Epithelial cell of esophagus (primary cell): ENCODE results near the gene ADGRL3.

Experiments
- DNase-seq: peaks from one replicate; pipeline ENCODE4 v3.0.0; 2010; ENCODE audit warnings: low read depth
- H3K4me3 ChIP-seq: 2 replicates; pipeline ENCODE4 v1.5.1; 2011; ENCODE audit warnings: mild to moderate bottlenecking, low read length, control low read depth
- CTCF ChIP-seq: IDR thresholded peaks from 2 replicates; pipeline ENCODE4 v1.5.1; 2011; ENCODE audit warnings: low read depth, mild to moderate bottlenecking, low read length, control low read depth, inconsistent platforms; ENCODE audit not compliant: insufficient read depth; ENCODE audit errors: missing control alignments

ADGRL3 gene

GRCh38 chr4:61995717-61996340, 795.7 kb downstream of the ADGRL3 start:
- TF ChIP-seq CTCF: no peak
- H3K4me3 ChIP-seq: no peak overlapping the region
- DNase-seq: no peak

- no peak overlapping the region for H3K4me3 ChIP-seq
- DNase-seq: no peak
- no peak for TF ChIP-seq CTCF
Observed at GRCh38 chr4:61996943-61997342, 796.8 kb downstream of the ADGRL3 start.

GRCh38 chr4:61997831-61998230, 797.7 kb downstream of the ADGRL3 start:
- no peak for DNase-seq
- no peak overlapping the region for H3K4me3 ChIP-seq
- no peak for TF ChIP-seq CTCF

GRCh38 chr4:62003695-62004094, 803.6 kb downstream of the ADGRL3 start:
- no peak for TF ChIP-seq CTCF
- H3K4me3 ChIP-seq: no peak overlapping the region
- no peak for DNase-seq

- DNase-seq: no peak
- TF ChIP-seq CTCF: no peak
- no peak overlapping the region for H3K4me3 ChIP-seq
Observed at GRCh38 chr4:62004881-62005280, 804.8 kb downstream of the ADGRL3 start.

DNA sequence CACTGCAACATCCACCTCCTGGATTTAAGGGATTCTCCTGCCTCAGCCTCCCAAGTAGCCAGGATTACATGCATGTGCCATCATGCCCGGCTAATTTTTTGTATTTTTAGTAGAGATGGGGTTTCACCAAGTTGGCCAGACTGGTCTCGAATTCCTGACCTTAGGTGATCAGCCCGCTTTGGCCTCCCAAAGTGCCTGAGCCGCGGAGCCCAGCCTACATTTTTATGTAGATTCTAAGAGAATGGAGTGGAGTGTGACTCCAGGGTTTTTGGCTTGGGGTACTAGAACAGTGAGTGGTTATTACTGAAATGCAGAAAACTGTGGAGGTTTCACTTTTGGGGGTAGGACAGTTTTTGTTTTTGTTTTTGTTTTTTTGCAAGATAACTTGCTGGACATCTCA, 806.0 kb downstream of the ADGRL3 start:
- DNase-seq: no peak
- TF ChIP-seq CTCF: no peak
- no peak overlapping the region for H3K4me3 ChIP-seq

DNA sequence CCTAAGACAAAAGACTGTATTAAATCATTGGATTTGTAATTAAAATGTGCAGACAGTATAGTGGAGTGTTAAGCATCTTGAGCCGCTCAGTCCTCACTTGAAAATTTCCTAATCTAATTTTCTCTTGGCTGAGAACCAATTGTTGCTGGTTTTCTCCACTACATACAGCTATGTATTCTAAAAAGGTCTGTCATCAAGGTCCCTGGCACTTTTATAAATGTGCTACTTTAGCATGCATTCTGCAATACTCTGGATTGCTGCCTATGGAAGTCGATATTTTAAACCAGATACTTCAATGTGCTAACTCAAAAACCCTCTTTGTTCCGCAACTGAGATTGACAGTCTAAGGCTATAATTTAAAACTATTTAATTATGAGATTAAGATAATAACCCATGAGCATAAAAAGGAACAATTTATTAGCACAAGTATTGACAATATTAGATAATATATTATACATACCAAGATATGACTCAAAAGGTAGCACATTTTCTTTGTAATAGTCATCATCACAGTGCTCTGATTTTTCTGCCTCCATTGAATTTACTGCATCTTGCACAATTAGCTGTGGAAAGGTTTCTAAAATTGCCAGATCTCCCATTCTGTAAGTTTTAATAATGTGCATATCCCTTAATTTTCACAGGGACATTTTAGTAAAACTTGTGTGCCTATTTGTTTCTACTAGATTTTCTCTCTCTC, 815.1 kb downstream of the ADGRL3 start:
- H3K4me3 ChIP-seq: no peak overlapping the region
- TF ChIP-seq CTCF: no peak
- peak; percentile 23 for DNase-seq
